ENCODE measurements around the gene NTMT1. TPM values are rescaled to one million over a fixed set of nuclear protein-coding genes. Genes with fewer than 3 reads are reported as not detected.

The NTMT1 gene
- total RNA-seq, 1 experiment from 2014 or later, result 84.8 TPM

- ChIA-PET RAD21 (ENCODE audit: low non-redundant PET in 1 of 2, low total read pairs in 2 of 2, uncharacterized antibody in 2 of 2, unreplicated experiment in 2 of 2) (no interaction called here), POLR2A (no interaction called here), CTCF (no interaction called here)
- Histone ChIP-seq H3K79me2 (ENCODE audit: insufficient read depth, low read length) (no peaks in the 10 kb centered on the region), H3K4me1 (ENCODE audit: control insufficient read depth in 1 of 2, insufficient read depth in 2 of 2, low read length in 2 of 2) (no peaks in the 10 kb centered on the region), H2AFZ (ENCODE audit: low read depth, low read length, poor library complexity, severe bottlenecking) (no peak overlapping the region), H4K20me1 (ENCODE audit: insufficient read depth) (no peaks in the 10 kb centered on the region), H3K4me2 (ENCODE audit: low read length) (no peak overlapping the region), H3K9me3 (ENCODE audit: control insufficient read depth in 1 of 2, insufficient read depth in 1 of 2, low read depth in 1 of 2, low read length in 2 of 2) (no peaks in the 10 kb centered on the region), H3K9me2 (ENCODE audit: insufficient read depth) (no peaks in the 10 kb centered on the region), H3K4me3 (replicated peaks in 1 of 2; ENCODE audit: low read depth in 1 of 2, low read length in 2 of 2) (no peak overlapping the region), H3K27me3 (ENCODE audit: insufficient read depth, low read length) (no peaks in the 10 kb centered on the region), H3K36me3 (ENCODE audit: control insufficient read depth in 1 of 2, insufficient read depth in 2 of 2, low read length in 2 of 2) (no peaks in the 10 kb centered on the region), H3K27ac (ENCODE audit: low read depth, low read length) (no peak overlapping the region), H3K9ac (ENCODE audit: low read length) (no peak overlapping the region)
- no TSS peak for BruUV-seq (replicated peaks)
- DNase-seq (ENCODE audit: low read depth, low spot score) (no peak), ATAC-seq (no peak)
- TF ChIP-seq POLR2A (IDR thresholded peaks at IDR 0.05; ENCODE audit: borderline replicate concordance, extremely low read depth, insufficient read depth, insufficient read length), result no peak
- no peak for TF ChIP-seq JUND (IDR thresholded peaks at IDR 0.05)
- TF ChIP-seq TCF7L2 (IDR thresholded peaks at IDR 0.05; ENCODE audit: borderline replicate concordance, extremely low read depth, insufficient read depth, insufficient read length), result no peak
- TF ChIP-seq EGR1 (IDR thresholded peaks at IDR 0.05; ENCODE audit: low read depth), result no peak
- no peak for TF ChIP-seq ELF1 (IDR thresholded peaks at IDR 0.05; ENCODE audit: borderline replicate concordance, low read depth)
- TF ChIP-seq SIN3A (IDR thresholded peaks at IDR 0.05; ENCODE audit: low read depth), result no peak
- no peak for TF ChIP-seq EZH2phosphoT487 (IDR thresholded peaks at IDR 0.05; ENCODE audit: borderline replicate concordance)
- TF ChIP-seq YY1 (IDR thresholded peaks at IDR 0.05; ENCODE audit: extremely low read depth, insufficient replicate concordance, low read depth, low read length), result no peak
- intact Hi-C loops (cut with micrococcal nuclease), result no loop called here
Measured at GRCh38 chr9:129675620-129676019, 49.7 kb downstream of the NTMT1 start.

GRCh38 chr9:129676287-129676686 is 50.3 kb downstream of the NTMT1 start:
- DNase-seq (ENCODE audit: low read depth, low spot score), result no peak
- no TSS peak for BruUV-seq (replicated peaks)
- no peak overlapping the region for H3K4me3 ChIP-seq (replicated peaks in 1 of 2; ENCODE audit: low read depth in 1 of 2, low read length in 2 of 2)
- intact Hi-C loops (cut with micrococcal nuclease), result no loop called here
- TF ChIP-seq EGR1 (IDR thresholded peaks at IDR 0.05; ENCODE audit: low read depth), result no peak
- no peaks in the 10 kb centered on the region for H3K9me2 ChIP-seq (ENCODE audit: insufficient read depth)
- no peak overlapping the region for H3K4me2 ChIP-seq (ENCODE audit: low read length)
- H3K4me1 ChIP-seq (ENCODE audit: control insufficient read depth in 1 of 2, insufficient read depth in 2 of 2, low read length in 2 of 2), result no peaks in the 10 kb centered on the region
- H3K79me2 ChIP-seq (ENCODE audit: insufficient read depth, low read length), result no peaks in the 10 kb centered on the region
- H3K9me3 ChIP-seq (ENCODE audit: control insufficient read depth in 1 of 2, insufficient read depth in 1 of 2, low read depth in 1 of 2, low read length in 2 of 2), result no peaks in the 10 kb centered on the region
- no peaks in the 10 kb centered on the region for H4K20me1 ChIP-seq (ENCODE audit: insufficient read depth)
- H2AFZ ChIP-seq (ENCODE audit: low read depth, low read length, poor library complexity, severe bottlenecking), result no peak overlapping the region
- no peaks in the 10 kb centered on the region for H3K27me3 ChIP-seq (ENCODE audit: insufficient read depth, low read length)
- CTCF ChIA-PET, result no interaction called here
- H3K27ac ChIP-seq (ENCODE audit: low read depth, low read length), result no peak overlapping the region
- POLR2A ChIA-PET, result no interaction called here
- H3K36me3 ChIP-seq (ENCODE audit: control insufficient read depth in 1 of 2, insufficient read depth in 2 of 2, low read length in 2 of 2), result no peaks in the 10 kb centered on the region
- no peak overlapping the region for H3K9ac ChIP-seq (ENCODE audit: low read length)
- RAD21 ChIA-PET (ENCODE audit: low non-redundant PET in 1 of 2, low total read pairs in 2 of 2, uncharacterized antibody in 2 of 2, unreplicated experiment in 2 of 2), result no interaction called here
- no peak for ATAC-seq

Data from HCT116 (cell line).